ENCODE results near the gene TSHZ3.

The TSHZ3 gene

GRCh38 chr19:31337008-31337914 is 12.0 kb downstream of the TSHZ3 start:
- DNase-seq: no peak

- no peak for DNase-seq
Measured at GRCh38 chr19:31335716-31336115, 13.5 kb downstream of the TSHZ3 start.

- DNase-seq: no peak
Measured at GRCh38 chr19:31334849-31335624, 14.2 kb downstream of the TSHZ3 start.

GRCh38 chr19:31334101-31334848 is 15.0 kb downstream of the TSHZ3 start:
- no peak for DNase-seq

- DNase-seq: no peak
Measured at GRCh38 chr19:31332096-31332495, 17.1 kb downstream of the TSHZ3 start.

GRCh38 chr19:31331536-31331935 is 17.7 kb downstream of the TSHZ3 start:
- DNase-seq: peak; percentile 44 to 72 (median 65)

GRCh38 chr19:31330761-31331160 is 18.5 kb downstream of the TSHZ3 start:
- peak; percentile 63 to 72 (median 64) for DNase-seq

GRCh38 chr19:31330237-31330636 is 19.0 kb downstream of the TSHZ3 start:
- DNase-seq: no peak

GRCh38 chr19:31329819-31330218 is 19.4 kb downstream of the TSHZ3 start:
- peak in 2 of 3 donors; percentile 52 to 56 for DNase-seq

- DNase-seq: no peak
Measured at GRCh38 chr19:31328238-31328637, 21.0 kb downstream of the TSHZ3 start.

GRCh38 chr19:31326329-31327028 is 22.8 kb downstream of the TSHZ3 start:
- no peak for DNase-seq

GRCh38 chr19:31325342-31325741 is 23.9 kb downstream of the TSHZ3 start:
- DNase-seq: no peak

GRCh38 chr19:31319465-31319864 is 29.8 kb downstream of the TSHZ3 start:
- no peak for DNase-seq

- no peak for DNase-seq
Measured at GRCh38 chr19:31318790-31319425, 30.3 kb downstream of the TSHZ3 start.

GRCh38 chr19:31317570-31317969 is 31.7 kb downstream of the TSHZ3 start:
- no peak for DNase-seq

GRCh38 chr19:31317093-31317492 is 32.1 kb downstream of the TSHZ3 start:
- DNase-seq: no peak

GRCh38 chr19:31316201-31316951 is 32.9 kb downstream of the TSHZ3 start:
- DNase-seq: peak; percentile 75 to 85 (median 77)

- DNase-seq: no peak
Measured at GRCh38 chr19:31315652-31316051, 33.6 kb downstream of the TSHZ3 start.

GRCh38 chr19:31314849-31315629 is 34.2 kb downstream of the TSHZ3 start:
- DNase-seq: no peak

GRCh38 chr19:31314156-31314555 is 35.1 kb downstream of the TSHZ3 start:
- no peak for DNase-seq

Measured in suppressor macrophage treated with lipopolysaccharide for 1 hour (primary cell).